Ecto neural progenitor cell (in vitro differentiated cells): Measurements from ENCODE around the gene NUMA1.

Source experiments
- DNase-seq: peaks from one replicate; pipeline ENCODE4 v3.0.0-alpha.2; 2018; ENCODE audit warnings: low spot score

NUMA1 gene

DNA sequence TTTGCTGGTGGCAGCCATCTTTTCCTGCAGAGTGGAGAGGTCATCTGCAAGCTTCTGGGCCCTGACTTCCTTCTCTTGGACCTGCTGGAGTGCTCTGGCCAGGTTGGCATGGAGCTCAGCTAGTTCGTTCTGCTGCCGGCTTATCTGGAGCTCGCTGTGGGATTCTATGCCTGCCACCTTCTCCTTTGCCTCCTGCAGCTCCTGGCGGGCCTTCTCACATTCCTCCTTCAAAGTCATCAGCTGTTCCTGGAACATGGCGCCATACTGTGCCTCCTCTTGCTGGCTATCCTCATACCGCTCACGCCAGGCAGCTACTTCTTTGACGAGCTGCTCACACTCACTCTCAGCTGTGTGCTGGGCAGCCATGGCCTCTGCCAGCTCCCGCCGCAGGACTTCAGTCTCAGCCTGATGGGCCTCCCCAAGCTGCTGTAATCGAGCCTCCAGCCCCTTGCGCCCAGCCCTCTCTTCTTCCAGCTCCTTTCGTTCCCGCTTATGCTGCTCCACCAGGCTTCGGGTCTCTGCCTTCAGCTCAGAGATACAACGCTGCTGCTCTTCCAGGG lies 65.5 kb downstream of the NUMA1 start:
- no peak for DNase-seq

DNA sequence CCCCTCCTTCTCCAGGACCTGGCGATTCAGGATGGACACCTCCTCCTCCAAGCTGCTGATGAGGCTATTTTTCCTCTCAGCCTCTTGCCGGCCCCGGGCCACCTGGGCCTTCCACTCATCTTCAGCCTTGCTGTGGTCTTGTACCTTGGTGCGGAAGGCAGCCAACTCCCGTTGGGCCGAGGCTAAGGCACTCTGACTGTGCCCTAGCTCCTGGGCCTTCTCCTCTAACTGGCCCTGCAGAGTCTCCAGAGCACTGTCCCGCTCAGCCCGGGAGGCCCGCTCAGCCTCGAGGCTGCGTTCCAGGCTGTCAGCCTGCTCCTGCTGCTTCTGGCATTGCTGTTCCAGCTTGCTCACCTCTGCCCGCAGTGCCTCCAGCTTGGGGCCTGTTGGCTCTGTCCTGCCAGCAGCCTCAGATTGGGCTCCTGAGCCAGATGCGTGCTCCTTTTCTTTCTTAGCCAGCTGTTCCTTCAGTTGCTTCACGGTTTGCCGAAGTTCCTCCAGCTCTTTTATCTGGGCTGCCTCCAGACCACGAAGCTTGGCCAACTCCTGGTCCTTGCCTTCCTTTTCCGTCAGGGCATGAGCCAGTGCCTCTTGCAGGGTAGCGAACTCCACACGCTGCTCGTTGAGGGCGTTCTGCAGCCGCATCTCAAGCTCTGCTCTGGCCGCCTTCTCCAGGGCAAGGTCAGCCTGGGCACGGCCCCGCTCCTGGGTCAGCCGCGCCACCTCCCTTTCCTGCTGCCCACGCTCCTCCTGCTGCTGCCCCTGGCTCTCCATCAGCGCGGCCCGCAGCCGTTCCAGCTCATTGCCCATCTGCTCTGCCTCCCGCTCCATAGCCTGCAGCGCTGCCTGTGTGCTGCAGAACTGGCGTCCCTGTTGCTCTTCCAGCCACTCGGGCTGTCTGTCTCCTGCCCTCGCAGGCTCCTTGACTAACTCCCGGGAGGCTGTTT lies 66.3 kb downstream of the NUMA1 start:
- no peak for DNase-seq

DNA sequence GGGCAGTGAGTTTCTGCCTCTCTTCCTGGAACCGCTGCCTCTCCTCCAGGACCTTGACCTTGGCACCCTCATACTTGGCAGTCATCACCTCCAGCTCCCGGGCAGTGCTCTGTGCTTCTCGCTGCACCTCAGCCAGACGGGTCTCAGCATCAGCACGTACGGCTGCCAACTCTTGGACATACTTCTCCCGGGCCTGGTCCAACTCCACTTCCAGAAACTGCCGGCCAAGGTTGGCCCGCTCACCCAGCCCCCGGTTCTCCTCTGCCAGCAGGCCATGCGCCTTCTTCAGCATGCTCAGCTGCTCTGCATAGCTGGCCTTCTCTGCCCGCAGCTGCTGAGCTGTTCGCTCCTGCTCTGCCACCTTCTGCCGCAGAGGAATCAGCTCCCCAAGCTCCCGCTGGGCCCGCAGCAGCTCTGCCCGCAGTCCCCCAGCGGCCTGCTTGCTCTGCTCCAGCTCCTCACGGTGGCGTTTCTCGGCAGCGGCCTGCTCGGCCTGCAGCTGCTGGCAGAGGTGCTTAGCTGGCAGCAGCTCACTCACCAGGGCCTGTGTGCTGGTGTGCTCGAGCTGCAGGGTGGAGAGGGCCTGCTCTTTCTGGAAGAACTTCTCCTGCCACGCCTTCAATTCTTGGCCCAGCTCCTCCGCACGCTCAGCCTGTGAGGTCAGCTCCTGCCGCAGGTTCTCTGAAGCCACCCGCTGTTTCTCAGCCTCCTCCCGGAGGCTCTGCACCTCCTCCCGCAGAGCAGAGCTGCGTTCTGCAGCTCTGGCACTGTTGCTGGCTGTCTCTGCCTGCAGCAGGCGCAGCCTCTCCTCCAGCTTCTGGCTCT lies 67.2 kb downstream of the NUMA1 start:
- no peak for DNase-seq

GRCh38 chr11:72012091-72012630 lies 68.2 kb downstream of the NUMA1 start:
- no peak for DNase-seq

GRCh38 chr11:72010529-72011233 lies 69.7 kb downstream of the NUMA1 start:
- DNase-seq = no peak

DNA sequence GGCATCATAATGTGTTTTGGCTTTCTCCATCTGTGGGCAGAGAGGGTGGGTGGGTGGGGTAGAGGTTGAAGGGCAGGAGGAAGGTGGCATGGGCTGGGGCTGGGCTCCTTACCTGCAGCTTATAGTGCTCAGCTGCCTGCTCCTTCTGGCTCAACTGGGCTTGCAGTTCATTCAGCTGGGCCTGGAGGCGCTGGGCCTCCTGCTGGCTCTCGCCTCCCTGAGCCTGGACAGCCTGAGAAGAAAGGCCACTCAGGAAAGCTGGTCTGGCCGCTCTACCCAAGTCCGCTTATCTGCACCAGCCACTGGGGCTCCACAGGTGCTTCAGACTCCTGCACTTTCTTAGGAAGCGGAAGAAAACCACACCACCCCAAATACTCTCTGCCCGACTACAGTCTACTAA lies 71.2 kb downstream of the NUMA1 start:
- no peak for DNase-seq

GRCh38 chr11:72008728-72009127 lies 71.6 kb downstream of the NUMA1 start:
- no peak for DNase-seq

DNA sequence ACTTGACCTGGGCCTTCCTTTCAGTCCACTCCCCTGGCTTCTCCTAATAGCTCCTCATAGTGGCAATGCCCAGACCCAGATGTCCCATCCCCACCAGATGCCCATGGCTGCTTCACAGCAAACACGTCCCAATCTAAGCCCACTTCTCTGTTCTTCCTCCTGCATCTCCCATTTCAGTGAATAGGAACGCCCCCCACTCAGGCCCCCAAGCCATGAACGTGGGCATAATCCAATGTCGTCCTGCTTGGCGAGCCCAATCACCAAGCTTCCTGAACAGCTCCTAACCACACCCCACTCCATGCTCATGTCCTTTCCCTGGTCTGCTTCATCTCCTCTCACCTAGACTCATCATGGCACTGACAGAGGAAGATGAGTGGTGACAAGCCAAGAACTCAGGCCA lies 72.8 kb downstream of the NUMA1 start:
- no peak for DNase-seq

- DNase-seq = no peak
These were observed 73.3 kb downstream of the NUMA1 start for GRCh38 chr11:72007089-72007476.

- DNase-seq = no peak
These were observed 73.8 kb downstream of the NUMA1 start for GRCh38 chr11:72006309-72007088.

GRCh38 chr11:72005347-72006260 lies 74.7 kb downstream of the NUMA1 start:
- no peak for DNase-seq

- no peak for DNase-seq
These were observed 75.6 kb downstream of the NUMA1 start for GRCh38 chr11:72004515-72005346.

DNA sequence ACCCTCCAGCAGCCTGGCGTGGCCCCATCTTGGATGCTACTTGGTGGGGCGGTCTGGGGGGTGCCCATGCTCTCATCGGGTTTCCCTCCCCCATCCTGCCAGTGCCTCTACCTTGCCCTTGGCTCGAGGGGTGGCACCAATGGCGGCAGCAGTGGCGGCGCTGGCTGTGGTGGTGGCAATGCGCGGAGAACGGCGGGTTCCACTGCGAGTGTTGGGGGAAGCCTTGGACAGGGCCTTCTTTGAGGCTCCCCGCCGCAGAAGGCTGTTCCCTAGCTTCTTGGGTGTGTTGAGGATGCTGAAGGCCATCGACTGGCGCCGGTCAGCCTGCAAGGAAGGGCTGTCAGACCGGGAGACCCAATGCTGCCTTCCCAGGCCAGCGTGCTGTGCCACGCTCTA lies 76.6 kb downstream of the NUMA1 start:
- DNase-seq = no peak

DNA sequence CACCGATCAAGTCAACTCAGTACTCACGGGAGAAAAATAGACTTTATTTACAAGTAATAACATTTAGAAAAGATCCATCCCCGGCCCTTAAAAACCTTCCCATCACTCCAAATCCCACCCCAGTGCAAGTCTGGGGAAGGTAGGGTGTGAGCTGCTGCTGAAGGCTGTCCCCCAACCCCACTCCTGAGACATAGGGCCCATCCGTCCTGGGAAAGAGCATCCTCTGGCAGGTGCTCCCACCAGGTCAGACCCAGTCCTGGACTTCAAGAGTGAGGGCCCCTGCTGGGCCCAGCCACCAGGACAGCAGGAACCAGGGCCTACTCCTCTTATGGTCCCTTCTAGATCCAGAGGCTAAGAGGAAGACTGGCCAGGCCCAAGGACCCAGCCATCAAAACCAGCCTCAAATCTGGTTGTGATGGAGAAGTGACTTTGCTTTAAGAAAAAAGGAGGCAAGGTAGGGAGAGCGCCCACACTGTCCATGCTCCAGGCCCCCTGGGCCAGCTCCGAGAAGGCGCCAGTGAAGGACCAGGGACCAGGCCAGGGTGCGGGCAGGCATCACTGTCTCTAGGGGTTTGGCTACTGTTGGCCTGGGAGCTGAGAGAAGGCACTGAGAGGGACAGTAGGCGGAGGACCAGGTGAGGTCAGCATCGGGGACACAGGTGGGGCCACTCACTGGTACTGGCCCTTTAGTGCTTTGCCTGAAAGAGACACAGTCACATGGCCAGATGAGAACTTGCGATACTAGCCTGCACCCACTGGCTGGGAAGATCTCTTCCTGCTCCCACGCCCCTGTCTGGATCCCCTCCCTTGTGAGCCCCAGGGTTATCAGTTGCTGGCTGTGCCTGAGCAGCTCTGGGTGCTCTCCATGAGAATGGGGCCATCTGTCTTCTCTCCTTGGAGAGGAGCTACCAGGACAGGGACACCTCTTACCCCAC lies 77.2 kb downstream of the NUMA1 start:
- DNase-seq = no peak

- DNase-seq = no peak
These were observed 78.3 kb downstream of the NUMA1 start for GRCh38 chr11:72001834-72002591.

DNA sequence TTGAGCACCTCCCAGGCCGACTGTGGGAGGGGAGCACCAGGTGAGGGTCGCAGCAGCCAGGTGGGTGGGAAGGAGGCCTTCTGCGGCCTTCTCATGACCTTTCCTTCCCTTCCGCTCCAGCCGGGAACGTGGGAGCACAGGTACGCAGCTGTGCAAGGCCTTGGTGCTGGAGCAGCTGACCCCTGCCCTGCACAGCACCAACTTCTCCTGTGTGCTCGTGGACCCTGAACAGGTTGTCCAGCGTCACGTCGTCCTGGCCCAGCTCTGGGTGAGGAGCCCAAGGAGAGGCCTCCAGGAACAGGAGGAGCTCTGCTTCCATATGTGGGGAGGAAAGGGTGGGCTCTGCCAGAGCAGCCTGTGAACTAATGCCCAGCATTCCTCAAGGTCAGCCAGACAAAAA lies 79.1 kb downstream of the NUMA1 start:
- no peak for DNase-seq

GRCh38 chr11:72000202-72000867 lies 80.0 kb downstream of the NUMA1 start:
- DNase-seq = no peak
